K562 (cell line): ENCODE measurements around the gene GARIN5B. TPM values are rescaled to one million over a fixed set of nuclear protein-coding genes. Genes with fewer than 3 reads are reported as not detected.

ENCODE experiments used
- E2F3 ChIP-seq: fragments of 250-450 bp; sonication (Bioruptor Pico); IDR thresholded peaks from 2 replicates; pipeline ENCODE4 v1.4.0; 2020; ENCODE audit warnings: mild to moderate bottlenecking
- HDAC3 ChIP-seq: fragments of 450-650 bp; IDR thresholded peaks from 2 replicates; pipeline ENCODE4 v1.6.1; 2018; ENCODE audit warnings: borderline replicate concordance, mild to moderate bottlenecking, moderate library complexity; ENCODE audit not compliant: partially characterized antibody
- HMG20B ChIP-seq: fragments of 250-450 bp; sonication (Bioruptor Pico); IDR thresholded peaks from 2 replicates; pipeline ENCODE4 v1.5.0; 2021; ENCODE audit warnings: mild to moderate bottlenecking
- HOXB6 ChIP-seq: fragments of 250-450 bp; sonication (Bioruptor Pico); IDR thresholded peaks from 2 replicates; pipeline ENCODE4 v1.5.1; 2022; ENCODE audit warnings: mild to moderate bottlenecking, borderline replicate concordance
- NR2C2 ChIP-seq, 2 experiments: fragments of 200-800 bp in 1 of 2; sonication (Bioruptor generic) in 1 of 2; sonication (generic) in 1 of 2; formaldehyde crosslinking in 1 of 2; IDR thresholded peaks; 2 replicates each; pipeline versions ENCODE4 v1.6.1 to v1.8.0; 2016 to 2022; ENCODE audit warnings: mild to moderate bottlenecking in 1 of 2, missing compliant biosample characterization in 1 of 2, missing genetic modification characterization in 1 of 2, missing genetic modification reagents in 1 of 2
- POLR2A ChIP-seq: fragments of 450-650 bp; conservative IDR thresholded peaks from 2 replicates; pipeline ENCODE4 v1.6.1; 2016
- PRMT5 ChIP-seq: sonication (generic); formaldehyde crosslinking; IDR thresholded peaks from 2 replicates; pipeline ENCODE4 v1.5.0; 2020; ENCODE audit warnings: missing genetic modification reagents
- RFX1 ChIP-seq: fragments of 450-650 bp; IDR thresholded peaks from 2 replicates; pipeline ENCODE4 v1.6.1; 2016; ENCODE audit warnings: mild to moderate bottlenecking, moderate library complexity
- SIX5 ChIP-seq, 2 experiments: IDR thresholded peaks; 2 replicates each; pipeline ENCODE4 v1.6.1; 2011; ENCODE audit warnings: low read length in 2 of 2, borderline replicate concordance in 1 of 2, low read depth in 1 of 2, mild to moderate bottlenecking in 1 of 2, moderate library complexity in 1 of 2; ENCODE audit not compliant: insufficient read depth in 1 of 2
- TEAD2 ChIP-seq: fragments of 450-650 bp; IDR thresholded peaks from 2 replicates; pipeline ENCODE4 v1.6.1; 2016; ENCODE audit warnings: missing genetic modification characterization, control low read depth, missing compliant biosample characterization
- ZBTB7A ChIP-seq: IDR thresholded peaks from 2 replicates; pipeline ENCODE4 v1.6.1; 2011; ENCODE audit warnings: low read depth, mild to moderate bottlenecking, low read length, moderate library complexity, borderline replicate concordance; ENCODE audit not compliant: control insufficient read depth
- ZFX ChIP-seq: sonication (generic); formaldehyde crosslinking; IDR thresholded peaks from 2 replicates; pipeline ENCODE4 v1.8.0; 2022; ENCODE audit warnings: mild to moderate bottlenecking, missing genetic modification reagents, moderate library complexity
- polyA plus RNA-seq, 8 experiments: library from polyadenylated mRNA; depleted of rRNA in 4 of 8; stranded (reverse) in 5 of 8; unstranded in 3 of 8; fragments of >200 nt; fragmentation: Nextera tagmentation in 2 of 8; fragmentation: Illumina TruSeq in 1 of 8; extraction: Ambion mirVana in 2 of 8; extraction: Trizol in 1 of 8; gene quantifications; 2 replicates each; pipeline versions ENCODE4 v1.2.1 to v1.2.3, GENCODE V29; 2011 to 2014; ENCODE audit warnings: inconsistent platforms in 1 of 8, missing spikeins in 1 of 8
- total RNA-seq, 7 experiments: library from RNA; depleted of rRNA in 6 of 7; stranded (reverse); fragments of >200 nt in 6 of 7; fragmentation: Illumina TruSeq in 2 of 7; extraction: Trizol in 2 of 7; gene quantifications; 2 replicates each; pipeline versions ENCODE4 v1.2.1 to v1.2.3, GENCODE V29; 2011 to 2021; ENCODE audit warnings: low replicate concordance in 1 of 7
- TF ChIP-seq, protein P1 (sequence below): fragments of 450-650 bp; IDR thresholded peaks from 2 replicates; pipeline ENCODE4 v1.6.1; 2014; ENCODE audit warnings: low read depth, mild to moderate bottlenecking, moderate library complexity, borderline replicate concordance
- TF ChIP-seq, protein P2 (sequence below): fragments of 450-650 bp; conservative IDR thresholded peaks from 2 replicates; pipeline ENCODE4 v1.6.1; 2016; ENCODE audit warnings: missing genetic modification characterization, low read depth, mild to moderate bottlenecking, control low read depth, missing compliant biosample characterization
- TF ChIP-seq, protein P3 (sequence below): sonication (generic); formaldehyde crosslinking; IDR thresholded peaks from 2 replicates; pipeline ENCODE4 v1.8.1; 2023; ENCODE audit warnings: mild to moderate bottlenecking, missing genetic modification reagents
- TF ChIP-seq, protein P4 (sequence below), 2 experiments: fragments of 200-800 bp in 1 of 2; sonication (Bioruptor generic) in 1 of 2; sonication (generic) in 1 of 2; formaldehyde crosslinking in 1 of 2; IDR thresholded peaks in 1 of 2; conservative IDR thresholded peaks in 1 of 2; 2 replicates each; pipeline versions ENCODE4 v1.5.0 to v1.6.1; 2016 to 2020; ENCODE audit warnings: missing compliant biosample characterization in 1 of 2, missing genetic modification characterization in 1 of 2, missing genetic modification reagents in 1 of 2
- TF ChIP-seq, protein P5 (sequence below): sonication (generic); formaldehyde crosslinking; IDR thresholded peaks from 2 replicates; pipeline ENCODE4 v1.8.0; 2022; ENCODE audit warnings: mild to moderate bottlenecking, missing genetic modification reagents, borderline replicate concordance

The GARIN5B gene
- total and polyA plus RNA-seq, 9 of the 15 experiments (the other 6 are each of a cell fraction or from before 2014, with no cell fraction given): not detected

DNA sequence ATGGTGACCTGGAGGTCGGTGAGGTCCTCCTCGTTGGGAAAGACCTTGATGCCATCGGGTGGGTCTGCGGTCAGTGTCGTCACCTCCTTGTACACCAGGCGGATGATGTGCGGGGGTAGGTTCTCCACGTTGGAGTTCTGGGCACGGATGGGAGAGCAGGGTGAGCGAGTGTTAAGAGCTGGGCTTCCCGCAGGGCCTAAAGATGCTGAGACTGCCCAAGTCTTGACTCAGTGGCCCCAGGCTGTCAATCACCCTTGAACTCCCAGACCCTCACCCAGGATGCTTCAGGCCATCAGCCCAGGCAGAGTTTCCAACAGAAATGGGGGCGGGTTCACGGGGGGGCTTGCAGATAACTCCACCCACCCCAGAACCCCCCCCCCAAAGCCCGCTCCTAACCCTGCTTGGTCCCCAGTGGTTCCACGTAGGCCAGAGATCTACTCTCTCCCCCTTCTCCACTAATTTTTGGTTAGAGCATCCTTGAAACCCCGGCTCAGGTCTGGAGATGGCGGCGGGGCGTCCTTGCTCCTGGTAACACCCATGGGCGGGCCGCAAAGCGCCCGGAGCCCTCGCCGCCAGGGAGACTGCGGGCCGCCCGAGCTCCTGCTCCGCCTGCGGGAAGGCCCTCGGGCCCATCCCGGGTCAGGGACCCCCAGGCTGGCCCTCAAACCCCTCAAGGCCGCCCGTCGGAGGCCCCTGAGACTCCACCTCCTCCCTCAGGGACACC lies 43.9 kb upstream of the GARIN5B start (continued):
- TF ChIP-seq, protein P1, sequence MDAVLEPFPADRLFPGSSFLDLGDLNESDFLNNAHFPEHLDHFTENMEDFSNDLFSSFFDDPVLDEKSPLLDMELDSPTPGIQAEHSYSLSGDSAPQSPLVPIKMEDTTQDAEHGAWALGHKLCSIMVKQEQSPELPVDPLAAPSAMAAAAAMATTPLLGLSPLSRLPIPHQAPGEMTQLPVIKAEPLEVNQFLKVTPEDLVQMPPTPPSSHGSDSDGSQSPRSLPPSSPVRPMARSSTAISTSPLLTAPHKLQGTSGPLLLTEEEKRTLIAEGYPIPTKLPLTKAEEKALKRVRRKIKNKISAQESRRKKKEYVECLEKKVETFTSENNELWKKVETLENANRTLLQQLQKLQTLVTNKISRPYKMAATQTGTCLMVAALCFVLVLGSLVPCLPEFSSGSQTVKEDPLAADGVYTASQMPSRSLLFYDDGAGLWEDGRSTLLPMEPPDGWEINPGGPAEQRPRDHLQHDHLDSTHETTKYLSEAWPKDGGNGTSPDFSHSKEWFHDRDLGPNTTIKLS: no peak
- TF ChIP-seq ZFX (CRISPR knock-in tag) (no peak; the same call in 1 of the 2 replicates), NR2C2 (CRISPR knock-in tag; IDR thresholded peaks at IDR 0.05) (0 out of 2 replicates have a peak, but pooled peaks have one; percentile 22), NR2C2 (tag; IDR thresholded peaks at IDR 0.05) (no peak), RFX1 (no peak), HOXB6 (CRISPR knock-in tag) (no peak), TEAD2 (tag) (no peak), ZBTB7A (0 out of 2 replicates have a peak, but pooled peaks have one; percentile 6), E2F3 (CRISPR knock-in tag) (0 out of 2 replicates have a peak, but pooled peaks have one; percentile 43), POLR2A (no peak), SIX5 (IDR thresholded peaks at IDR 0.05; ENCODE audit: borderline replicate concordance in 1 of 2, insufficient read depth in 1 of 2, low read depth in 1 of 2, low read length in 2 of 2) (no peak), HDAC3 (no peak), HMG20B (no peak), PRMT5 (CRISPR knock-in tag) (no peak)
- TF ChIP-seq, protein P2, sequence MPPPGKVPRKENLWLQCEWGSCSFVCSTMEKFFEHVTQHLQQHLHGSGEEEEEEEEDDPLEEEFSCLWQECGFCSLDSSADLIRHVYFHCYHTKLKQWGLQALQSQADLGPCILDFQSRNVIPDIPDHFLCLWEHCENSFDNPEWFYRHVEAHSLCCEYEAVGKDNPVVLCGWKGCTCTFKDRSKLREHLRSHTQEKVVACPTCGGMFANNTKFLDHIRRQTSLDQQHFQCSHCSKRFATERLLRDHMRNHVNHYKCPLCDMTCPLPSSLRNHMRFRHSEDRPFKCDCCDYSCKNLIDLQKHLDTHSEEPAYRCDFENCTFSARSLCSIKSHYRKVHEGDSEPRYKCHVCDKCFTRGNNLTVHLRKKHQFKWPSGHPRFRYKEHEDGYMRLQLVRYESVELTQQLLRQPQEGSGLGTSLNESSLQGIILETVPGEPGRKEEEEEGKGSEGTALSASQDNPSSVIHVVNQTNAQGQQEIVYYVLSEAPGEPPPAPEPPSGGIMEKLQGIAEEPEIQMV: no peak
- TF ChIP-seq, protein P3, sequence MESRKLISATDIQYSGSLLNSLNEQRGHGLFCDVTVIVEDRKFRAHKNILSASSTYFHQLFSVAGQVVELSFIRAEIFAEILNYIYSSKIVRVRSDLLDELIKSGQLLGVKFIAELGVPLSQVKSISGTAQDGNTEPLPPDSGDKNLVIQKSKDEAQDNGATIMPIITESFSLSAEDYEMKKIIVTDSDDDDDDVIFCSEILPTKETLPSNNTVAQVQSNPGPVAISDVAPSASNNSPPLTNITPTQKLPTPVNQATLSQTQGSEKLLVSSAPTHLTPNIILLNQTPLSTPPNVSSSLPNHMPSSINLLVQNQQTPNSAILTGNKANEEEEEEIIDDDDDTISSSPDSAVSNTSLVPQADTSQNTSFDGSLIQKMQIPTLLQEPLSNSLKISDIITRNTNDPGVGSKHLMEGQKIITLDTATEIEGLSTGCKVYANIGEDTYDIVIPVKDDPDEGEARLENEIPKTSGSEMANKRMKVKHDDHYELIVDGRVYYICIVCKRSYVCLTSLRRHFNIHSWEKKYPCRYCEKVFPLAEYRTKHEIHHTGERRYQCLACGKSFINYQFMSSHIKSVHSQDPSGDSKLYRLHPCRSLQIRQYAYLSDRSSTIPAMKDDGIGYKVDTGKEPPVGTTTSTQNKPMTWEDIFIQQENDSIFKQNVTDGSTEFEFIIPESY (CRISPR knock-in tag): no peak
- TF ChIP-seq, protein P4, sequence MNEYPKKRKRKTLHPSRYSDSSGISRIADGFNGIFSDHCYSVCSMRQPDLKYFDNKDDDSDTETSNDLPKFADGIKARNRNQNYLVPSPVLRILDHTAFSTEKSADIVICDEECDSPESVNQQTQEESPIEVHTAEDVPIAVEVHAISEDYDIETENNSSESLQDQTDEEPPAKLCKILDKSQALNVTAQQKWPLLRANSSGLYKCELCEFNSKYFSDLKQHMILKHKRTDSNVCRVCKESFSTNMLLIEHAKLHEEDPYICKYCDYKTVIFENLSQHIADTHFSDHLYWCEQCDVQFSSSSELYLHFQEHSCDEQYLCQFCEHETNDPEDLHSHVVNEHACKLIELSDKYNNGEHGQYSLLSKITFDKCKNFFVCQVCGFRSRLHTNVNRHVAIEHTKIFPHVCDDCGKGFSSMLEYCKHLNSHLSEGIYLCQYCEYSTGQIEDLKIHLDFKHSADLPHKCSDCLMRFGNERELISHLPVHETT (CRISPR knock-in tag; conservative IDR thresholded peaks at IDR 0.05 in 1 of 2, IDR thresholded peaks at IDR 0.05 in 1 of 2): no peak
- TF ChIP-seq, protein P5, sequence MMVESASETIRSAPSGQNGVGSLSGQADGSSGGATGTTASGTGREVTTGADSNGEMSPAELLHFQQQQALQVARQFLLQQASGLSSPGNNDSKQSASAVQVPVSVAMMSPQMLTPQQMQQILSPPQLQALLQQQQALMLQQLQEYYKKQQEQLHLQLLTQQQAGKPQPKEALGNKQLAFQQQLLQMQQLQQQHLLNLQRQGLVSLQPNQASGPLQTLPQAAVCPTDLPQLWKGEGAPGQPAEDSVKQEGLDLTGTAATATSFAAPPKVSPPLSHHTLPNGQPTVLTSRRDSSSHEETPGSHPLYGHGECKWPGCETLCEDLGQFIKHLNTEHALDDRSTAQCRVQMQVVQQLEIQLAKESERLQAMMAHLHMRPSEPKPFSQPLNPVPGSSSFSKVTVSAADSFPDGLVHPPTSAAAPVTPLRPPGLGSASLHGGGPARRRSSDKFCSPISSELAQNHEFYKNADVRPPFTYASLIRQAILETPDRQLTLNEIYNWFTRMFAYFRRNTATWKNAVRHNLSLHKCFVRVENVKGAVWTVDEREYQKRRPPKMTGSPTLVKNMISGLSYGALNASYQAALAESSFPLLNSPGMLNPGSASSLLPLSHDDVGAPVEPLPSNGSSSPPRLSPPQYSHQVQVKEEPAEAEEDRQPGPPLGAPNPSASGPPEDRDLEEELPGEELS (CRISPR knock-in tag): no peak
